Fibroblast of peridontal ligament (primary cell): Measurements from ENCODE around the gene EFCAB6.

Source experiments
- DNase-seq: peaks from one replicate; pipeline ENCODE4 v3.0.0-alpha.2; 2010; ENCODE audit errors: extremely low read depth

The EFCAB6 gene, protein sequence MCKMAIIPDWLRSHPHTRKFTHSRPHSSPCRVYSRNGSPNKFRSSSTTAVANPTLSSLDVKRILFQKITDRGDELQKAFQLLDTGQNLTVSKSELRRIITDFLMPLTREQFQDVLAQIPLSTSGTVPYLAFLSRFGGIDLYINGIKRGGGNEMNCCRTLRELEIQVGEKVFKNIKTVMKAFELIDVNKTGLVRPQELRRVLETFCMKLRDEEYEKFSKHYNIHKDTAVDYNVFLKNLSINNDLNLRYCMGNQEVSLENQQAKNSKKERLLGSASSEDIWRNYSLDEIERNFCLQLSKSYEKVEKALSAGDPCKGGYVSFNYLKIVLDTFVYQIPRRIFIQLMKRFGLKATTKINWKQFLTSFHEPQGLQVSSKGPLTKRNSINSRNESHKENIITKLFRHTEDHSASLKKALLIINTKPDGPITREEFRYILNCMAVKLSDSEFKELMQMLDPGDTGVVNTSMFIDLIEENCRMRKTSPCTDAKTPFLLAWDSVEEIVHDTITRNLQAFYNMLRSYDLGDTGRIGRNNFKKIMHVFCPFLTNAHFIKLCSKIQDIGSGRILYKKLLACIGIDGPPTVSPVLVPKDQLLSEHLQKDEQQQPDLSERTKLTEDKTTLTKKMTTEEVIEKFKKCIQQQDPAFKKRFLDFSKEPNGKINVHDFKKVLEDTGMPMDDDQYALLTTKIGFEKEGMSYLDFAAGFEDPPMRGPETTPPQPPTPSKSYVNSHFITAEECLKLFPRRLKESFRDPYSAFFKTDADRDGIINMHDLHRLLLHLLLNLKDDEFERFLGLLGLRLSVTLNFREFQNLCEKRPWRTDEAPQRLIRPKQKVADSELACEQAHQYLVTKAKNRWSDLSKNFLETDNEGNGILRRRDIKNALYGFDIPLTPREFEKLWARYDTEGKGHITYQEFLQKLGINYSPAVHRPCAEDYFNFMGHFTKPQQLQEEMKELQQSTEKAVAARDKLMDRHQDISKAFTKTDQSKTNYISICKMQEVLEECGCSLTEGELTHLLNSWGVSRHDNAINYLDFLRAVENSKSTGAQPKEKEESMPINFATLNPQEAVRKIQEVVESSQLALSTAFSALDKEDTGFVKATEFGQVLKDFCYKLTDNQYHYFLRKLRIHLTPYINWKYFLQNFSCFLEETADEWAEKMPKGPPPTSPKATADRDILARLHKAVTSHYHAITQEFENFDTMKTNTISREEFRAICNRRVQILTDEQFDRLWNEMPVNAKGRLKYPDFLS (N-terminal part only)

GRCh38 chr22:43812149-43812842, at the start of gene EFCAB6:
Gene EFCAB6 (minus strand): TSS chr22:43812305. CDS start chr22:43782318, 29,987 bp downstream.
- DNase-seq = peak; percentile 92

GRCh38 chr22:43861529-43861928, 49.4 kb upstream of the EFCAB6 start:
- peak; percentile 17 for DNase-seq

DNA sequence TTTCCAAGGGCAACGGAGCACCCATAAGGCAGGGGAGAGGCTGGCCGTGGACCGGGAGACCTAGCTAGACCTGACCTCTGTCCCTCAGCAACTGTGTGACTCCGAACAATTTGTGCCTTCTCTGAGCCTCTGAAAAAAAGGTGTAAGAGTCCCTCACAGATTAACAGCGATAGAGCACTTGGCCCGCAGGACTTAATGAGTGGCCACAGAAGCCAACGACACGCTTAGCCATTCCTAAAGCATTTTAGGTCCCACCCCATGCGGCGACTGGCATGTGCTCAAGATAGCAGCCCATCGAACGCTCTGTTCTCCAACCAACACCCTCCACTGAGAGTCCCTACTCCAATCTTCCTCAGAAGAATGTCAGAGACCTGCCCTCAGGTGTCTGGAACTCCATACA, 48.7 kb upstream of the EFCAB6 start:
- DNase-seq = no peak

DNA sequence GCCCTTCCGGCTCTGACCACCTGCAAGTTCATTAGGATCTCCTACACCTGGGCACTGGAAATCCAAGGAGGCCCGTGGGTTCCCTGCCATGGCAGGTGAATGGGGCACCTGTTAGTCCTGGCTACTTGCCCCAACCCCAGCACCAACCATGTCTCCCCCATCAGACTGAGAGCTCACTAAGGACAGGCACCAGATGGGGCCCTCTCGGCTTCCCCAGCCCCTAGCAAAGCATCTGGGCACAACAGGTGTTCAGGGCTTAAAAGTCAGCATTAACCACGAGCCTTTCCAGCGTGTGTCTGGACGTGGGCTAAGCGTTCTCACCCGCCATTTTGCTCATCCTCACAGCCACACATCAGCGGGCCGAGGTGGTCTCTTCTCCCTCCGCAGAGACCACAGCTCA, 48.0 kb upstream of the EFCAB6 start:
- DNase-seq = no peak

DNA sequence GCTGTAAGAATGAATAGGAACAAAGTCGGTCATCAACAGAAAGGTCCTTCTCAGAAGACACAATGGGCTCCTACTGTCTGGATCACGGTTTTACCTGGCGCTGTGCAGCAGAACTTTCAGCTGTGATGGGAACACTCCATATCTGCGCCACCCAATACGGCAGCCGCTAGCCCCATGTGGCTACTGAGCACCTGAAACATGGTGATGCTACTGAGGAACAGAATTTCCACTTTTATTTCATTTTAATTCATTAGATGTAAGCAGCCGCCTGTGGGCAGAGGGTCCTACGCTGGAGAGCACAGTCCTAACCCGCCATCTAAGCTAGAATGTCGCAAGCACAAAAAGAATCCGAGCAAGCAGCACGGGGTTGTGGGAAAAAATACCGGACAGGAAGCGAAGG, 47.5 kb upstream of the EFCAB6 start:
- no peak for DNase-seq

DNA sequence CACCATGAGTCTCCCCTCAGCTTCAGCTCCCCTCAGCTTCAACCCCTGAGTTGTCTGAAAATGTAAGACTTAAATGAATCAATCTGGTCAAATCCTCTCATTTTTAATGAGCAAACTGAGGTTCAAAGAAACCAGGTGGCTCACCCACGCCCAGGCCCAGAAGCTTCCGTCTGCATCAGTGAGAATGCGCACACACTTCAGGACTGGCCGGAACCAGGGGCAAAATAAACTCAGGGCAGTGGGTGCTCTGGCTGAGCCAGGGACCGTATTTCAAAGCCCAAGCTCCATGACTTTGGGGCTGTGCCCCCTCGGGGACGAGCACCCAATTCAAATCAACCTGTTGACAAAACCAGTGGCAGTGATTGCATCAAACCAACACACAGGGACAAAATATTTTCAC, 47.1 kb upstream of the EFCAB6 start:
- no peak for DNase-seq

DNA sequence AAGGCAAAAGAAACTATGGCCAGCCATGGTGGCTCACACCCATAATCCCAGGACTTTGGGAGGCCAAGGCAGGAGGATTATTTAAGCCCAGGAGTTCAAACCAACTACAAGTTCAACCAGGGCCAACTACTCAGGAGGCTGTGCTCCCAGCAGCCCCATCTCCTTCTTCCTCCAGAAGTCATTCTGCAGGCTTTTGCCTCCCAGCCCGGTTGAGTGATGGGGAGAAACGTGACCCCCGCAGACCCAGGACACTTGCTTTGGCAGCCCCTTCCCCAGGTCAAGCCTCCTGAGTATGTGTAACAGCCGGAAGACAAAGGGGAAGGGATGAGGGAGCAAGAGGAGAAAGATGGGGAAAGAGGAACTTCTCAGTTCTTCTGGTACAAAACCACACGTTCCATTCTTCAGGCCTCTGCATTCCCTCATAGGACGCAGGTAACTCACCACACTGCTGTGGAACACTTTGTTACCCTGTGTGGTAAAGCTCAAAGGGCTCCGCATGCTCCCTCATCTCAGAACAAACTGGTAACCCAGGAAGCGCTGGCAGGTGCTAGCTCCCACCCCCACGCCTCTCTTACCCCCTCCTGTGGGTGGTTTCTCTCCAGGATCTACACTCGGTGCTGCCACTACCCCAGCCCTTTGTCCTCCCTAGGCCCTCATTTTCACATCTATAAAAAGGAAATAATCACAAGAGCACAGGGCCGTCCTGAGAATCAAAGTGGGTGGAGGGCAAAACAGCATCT, 46.2 kb upstream of the EFCAB6 start:
- DNase-seq = no peak

DNA sequence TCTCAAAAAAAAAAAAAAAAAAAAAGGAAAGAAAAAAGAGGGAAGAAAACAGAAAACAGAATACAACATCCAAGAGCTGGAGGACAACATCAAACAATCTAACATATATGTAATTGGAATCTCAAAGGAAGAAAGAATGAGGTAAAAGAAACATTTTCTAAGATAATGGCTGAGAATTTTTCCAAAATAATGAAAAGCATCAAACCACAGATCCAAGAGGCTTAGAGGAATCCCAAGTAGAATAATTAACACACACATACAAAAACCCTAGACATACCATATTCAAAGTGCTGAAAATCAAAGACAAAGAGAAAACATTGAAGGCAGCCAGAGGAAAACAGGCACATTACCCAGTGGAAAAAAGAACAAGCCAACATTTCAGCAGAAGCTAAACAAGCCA, 45.3 kb upstream of the EFCAB6 start:
- DNase-seq = no peak

DNA sequence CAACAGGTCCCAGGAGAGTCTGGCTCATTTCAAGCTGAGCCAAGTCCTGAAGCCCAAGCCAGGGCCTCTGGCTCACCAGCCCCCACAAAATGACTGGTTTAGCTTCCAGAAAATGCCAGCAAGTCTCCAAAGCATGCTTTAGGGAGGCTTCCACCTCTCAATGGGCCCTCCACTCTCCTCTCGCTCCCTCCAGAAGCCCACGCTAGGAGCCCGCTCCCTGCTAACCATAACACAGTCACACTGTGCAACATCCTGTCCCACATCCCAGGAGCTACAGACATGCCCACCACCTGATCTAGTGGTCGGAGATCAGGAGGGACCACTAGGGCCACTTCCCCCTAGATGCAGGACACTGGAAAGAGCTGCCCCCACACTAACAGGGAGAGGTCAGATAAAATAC, 43.3 kb upstream of the EFCAB6 start:
- no peak for DNase-seq

- no peak for DNase-seq
These were observed 42.7 kb upstream of the EFCAB6 start for GRCh38 chr22:43854786-43855271.

GRCh38 chr22:43854121-43854785, 42.1 kb upstream of the EFCAB6 start:
- no peak for DNase-seq

DNA sequence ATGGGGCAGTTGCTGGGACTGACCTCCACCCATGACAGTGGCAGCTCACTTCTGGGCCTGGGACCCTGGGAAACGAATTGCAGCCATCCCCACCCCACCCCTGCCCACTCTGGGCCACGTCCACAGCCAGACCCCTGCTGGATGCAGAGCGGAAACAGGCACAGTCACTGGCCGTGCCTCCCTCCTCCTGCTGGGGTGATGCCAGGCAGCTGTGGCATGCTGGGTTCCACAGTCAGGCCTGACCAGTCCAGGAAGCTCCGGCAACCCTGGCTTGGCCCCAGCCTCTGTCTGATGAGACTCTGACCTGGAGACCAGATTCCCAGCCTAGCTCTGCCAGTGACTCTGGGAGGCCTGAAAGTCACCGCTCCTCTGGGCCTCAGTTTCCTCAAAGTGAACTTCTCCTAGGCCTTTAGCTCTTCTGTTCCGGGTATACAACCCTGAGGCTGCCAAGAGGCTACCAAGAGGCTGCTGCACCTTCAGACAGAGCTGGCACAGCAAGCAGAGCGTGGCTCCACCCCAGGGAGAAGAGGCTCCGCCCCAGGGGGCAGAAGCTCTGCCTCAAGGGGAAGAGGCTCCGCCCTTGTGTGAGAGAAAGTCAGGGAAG, 41.3 kb upstream of the EFCAB6 start:
- DNase-seq = no peak

- DNase-seq = no peak
These were observed 40.6 kb upstream of the EFCAB6 start for GRCh38 chr22:43852573-43853327.

GRCh38 chr22:43851979-43852307, 39.8 kb upstream of the EFCAB6 start:
- DNase-seq = no peak

GRCh38 chr22:43851058-43851978, 39.2 kb upstream of the EFCAB6 start:
- DNase-seq = no peak

- DNase-seq = no peak
These were observed 38.4 kb upstream of the EFCAB6 start for GRCh38 chr22:43850529-43850928.

DNA sequence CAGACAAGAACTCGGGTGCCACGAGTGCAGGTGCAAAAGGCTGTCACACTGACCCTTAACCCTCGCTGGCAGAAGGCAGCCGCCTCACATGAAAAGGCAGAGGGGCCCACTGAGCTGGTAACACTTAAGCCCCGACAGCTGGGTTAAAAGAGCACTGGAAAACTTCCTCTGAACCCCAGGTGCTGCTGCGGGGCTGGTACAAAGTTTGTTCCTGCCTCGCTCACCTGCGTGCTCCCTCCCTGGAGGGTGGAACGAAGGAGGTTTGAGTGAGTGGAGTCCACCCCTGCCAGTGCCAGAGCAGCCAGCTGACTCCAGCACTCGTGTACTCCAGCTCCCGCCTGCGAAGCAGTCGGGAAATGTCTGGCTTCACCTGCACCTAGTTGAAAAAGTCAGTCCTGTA, 37.6 kb upstream of the EFCAB6 start:
- no peak for DNase-seq
